SK-N-SH (cell line): ENCODE results near the gene CTAG2. TPM values are rescaled to one million over a fixed set of nuclear protein-coding genes. Genes with fewer than 3 reads are reported as not detected.

ENCODE experiments used
- CTCF ChIA-PET: fragments of 300-600, 350-600 bp; formaldehyde crosslinking; extraction: SDS; loops from one replicate; lab custom pipeline; 2021; lab: Yijun Ruan, JAX
- POLR2A ChIA-PET: fragments of 350-600 bp; sonication (Branson Sonifier 250); formaldehyde crosslinking; extraction: SDS; loops from one replicate; lab custom pipeline; 2020; ENCODE audit warnings: antibody characterized with exemption, inconsistent platforms; lab: Yijun Ruan, JAX
- DNase-seq: peaks from one replicate; pipeline ENCODE4 v3.0.0; 2012
- H2AFZ ChIP-seq: fragments of 200-600 bp; sonication (generic); 2 replicates; pipeline ENCODE4 v1.8.1; 2016; ENCODE audit warnings: antibody characterized with exemption, mild to moderate bottlenecking, low read depth
- H3F3A ChIP-seq: fragments of 200-600 bp; sonication (generic); replicated peaks from 2 replicates; pipeline ENCODE3; 2016; ENCODE audit warnings: antibody characterized with exemption, mild to moderate bottlenecking; ENCODE audit not compliant: insufficient read depth
- H3K27ac ChIP-seq, 2 experiments: fragments of 200-500 bp in 1 of 2; fragments of 200-600 bp in 1 of 2; sonication (Bioruptor generic) in 1 of 2; sonication (generic), shearing (Covaris generic) in 1 of 2; 2 replicates each; pipeline versions ENCODE4 v1.5.1 to v1.6.1; 2014 to 2016; ENCODE audit warnings: low read depth in 2 of 2, inconsistent platforms in 1 of 2, low read length in 1 of 2, mild to moderate bottlenecking in 1 of 2, mixed read lengths in 1 of 2
- H3K27me3 ChIP-seq: fragments of 200-600 bp; sonication (generic), shearing (Covaris generic); 2 replicates; pipeline ENCODE4 v1.6.1; 2016; ENCODE audit warnings: mixed run types; ENCODE audit not compliant: insufficient read depth
- H3K36me3 ChIP-seq, 2 experiments: fragments of 200-500 bp in 1 of 2; fragments of 200-600 bp in 1 of 2; sonication (Bioruptor generic) in 1 of 2; sonication (generic) in 1 of 2; replicated peaks in 1 of 2; 2 replicates each; pipeline versions ENCODE3 to v1.5.1; 2014 to 2016; ENCODE audit warnings: low read length in 1 of 2, mild to moderate bottlenecking in 1 of 2; ENCODE audit not compliant: insufficient read depth in 2 of 2, control insufficient read depth in 1 of 2
- H3K4me1 ChIP-seq, 2 experiments: fragments of 200-500 bp in 1 of 2; fragments of 200-600 bp in 1 of 2; sonication (Bioruptor generic) in 1 of 2; sonication (generic), shearing (Covaris generic) in 1 of 2; 2 replicates each; pipeline versions ENCODE4 v1.5.1 to v1.6.1; 2014 to 2016; ENCODE audit warnings: low read depth in 1 of 2, low read length in 1 of 2, mixed run types in 1 of 2; ENCODE audit not compliant: insufficient read depth in 2 of 2, control insufficient read depth in 1 of 2
- H3K4me2 ChIP-seq: fragments of 200-600 bp; sonication (generic), shearing (Covaris generic); 2 replicates; pipeline ENCODE4 v1.6.1; 2017; ENCODE audit warnings: mixed run types
- H3K4me3 ChIP-seq, 2 experiments: fragments of 200-500 bp in 1 of 2; fragments of 200-600 bp in 1 of 2; sonication (Bioruptor generic) in 1 of 2; sonication (generic), shearing (Covaris generic) in 1 of 2; 2 replicates each; pipeline versions ENCODE4 v1.5.1 to v1.8.1; 2014 to 2016; ENCODE audit warnings: low read depth in 2 of 2, inconsistent platforms in 1 of 2, low read length in 1 of 2, mild to moderate bottlenecking in 1 of 2, mixed read lengths in 1 of 2, moderate library complexity in 1 of 2
- H3K79me2 ChIP-seq: fragments of 200-600 bp; sonication (generic); 2 replicates; pipeline ENCODE4 v1.8.1; 2017; ENCODE audit warnings: mild to moderate bottlenecking; ENCODE audit not compliant: insufficient read depth
- H3K9ac ChIP-seq: fragments of 200-600 bp; sonication (generic); 2 replicates; pipeline ENCODE4 v1.6.1; 2017; ENCODE audit warnings: mixed run types
- H3K9me2 ChIP-seq: fragments of 200-600 bp; sonication (generic); 2 replicates; pipeline ENCODE4 v1.6.1; 2017; ENCODE audit warnings: mixed run types
- H3K9me3 ChIP-seq: fragments of 200-600 bp; sonication (generic); 2 replicates; pipeline ENCODE4 v1.6.1; 2017; ENCODE audit warnings: mixed run types, mild to moderate bottlenecking, moderate library complexity
- H4K20me1 ChIP-seq: fragments of 200-600 bp; sonication (generic); 2 replicates; pipeline ENCODE4 v1.6.1; 2017; ENCODE audit warnings: mild to moderate bottlenecking, mixed run types; ENCODE audit not compliant: insufficient read depth
- CTCF ChIP-seq: fragments of 200-600 bp; sonication (generic); IDR thresholded peaks from 2 replicates; pipeline ENCODE4 v1.6.1; 2017; ENCODE audit warnings: antibody characterized with exemption, mild to moderate bottlenecking, moderate library complexity
- ELF1 ChIP-seq: IDR thresholded peaks from 2 replicates; pipeline ENCODE4 v1.4.0; 2012
- EP300 ChIP-seq, 2 experiments: IDR thresholded peaks; 2 replicates each; pipeline versions ENCODE4 v1.4.0 to v1.6.1; 2012; ENCODE audit warnings: borderline replicate concordance in 1 of 2, low read depth in 1 of 2, low read length in 1 of 2
- EZH2phosphoT487 ChIP-seq: fragments of 200-600 bp; sonication (generic); IDR thresholded peaks from 2 replicates; pipeline ENCODE4 v1.6.1; 2017; ENCODE audit warnings: low read depth, mixed run types, mild to moderate bottlenecking, antibody characterized with exemption, moderate library complexity, borderline replicate concordance
- FOSL2 ChIP-seq: IDR thresholded peaks from 2 replicates; pipeline ENCODE4 v1.4.0; 2012; ENCODE audit warnings: low read depth, mild to moderate bottlenecking, moderate library complexity, borderline replicate concordance
- FOXJ3 ChIP-seq: sonication (generic); formaldehyde crosslinking; IDR thresholded peaks from 2 replicates; pipeline ENCODE4 v1.5.1; 2020; ENCODE audit warnings: mild to moderate bottlenecking, missing genetic modification reagents
- GABPA ChIP-seq: IDR thresholded peaks from 2 replicates; pipeline ENCODE4 v1.4.0; 2012; ENCODE audit warnings: low read depth, mild to moderate bottlenecking
- GATA2 ChIP-seq: sonication (generic); formaldehyde crosslinking; IDR thresholded peaks from 2 replicates; pipeline ENCODE4 v1.5.0; 2020; ENCODE audit warnings: mild to moderate bottlenecking, missing genetic modification reagents
- IRF3 ChIP-seq: fragments of 150-350 bp; IDR thresholded peaks from 2 replicates; pipeline ENCODE4 v1.6.1; 2016; ENCODE audit warnings: mild to moderate bottlenecking, low read depth, low read length
- JUND ChIP-seq: IDR thresholded peaks from 2 replicates; pipeline ENCODE4 v1.4.0; 2012
- MXI1 ChIP-seq: IDR thresholded peaks from 2 replicates; pipeline ENCODE4 v1.6.1; 2012; ENCODE audit warnings: mild to moderate bottlenecking, low read depth, low read length, improper control_type of control experiment
- NFIC ChIP-seq: IDR thresholded peaks from 2 replicates; pipeline ENCODE4 v1.4.0; 2012; ENCODE audit warnings: borderline replicate concordance
- NRF1 ChIP-seq: IDR thresholded peaks from 2 replicates; pipeline ENCODE4 v1.6.1; 2012; ENCODE audit warnings: low read depth, mild to moderate bottlenecking, low read length
- RAD21 ChIP-seq: IDR thresholded peaks from 2 replicates; pipeline ENCODE4 v1.6.1; 2012; ENCODE audit warnings: mild to moderate bottlenecking, low read length
- RCOR1 ChIP-seq: fragments of 150-350 bp; IDR thresholded peaks from 2 replicates; pipeline ENCODE4 v1.6.1; 2017; ENCODE audit warnings: antibody characterized with exemption, low read length
- REST ChIP-seq: IDR thresholded peaks from 2 replicates; pipeline ENCODE4 v1.6.1; 2012; ENCODE audit warnings: mild to moderate bottlenecking, low read depth, low read length, moderate library complexity
- RFX5 ChIP-seq: IDR thresholded peaks from 2 replicates; pipeline ENCODE4 v1.6.1; 2012; ENCODE audit warnings: mild to moderate bottlenecking, improper control_type of control experiment, low read length
- RXRA ChIP-seq: IDR thresholded peaks from 2 replicates; pipeline ENCODE4 v1.4.0; 2012; ENCODE audit warnings: low read depth, mild to moderate bottlenecking, borderline replicate concordance
- SIN3A ChIP-seq: IDR thresholded peaks from 2 replicates; pipeline ENCODE4 v1.6.1; 2012; ENCODE audit warnings: low read depth, mild to moderate bottlenecking, low read length, moderate library complexity, borderline replicate concordance
- TAF1 ChIP-seq: IDR thresholded peaks from 2 replicates; pipeline ENCODE4 v1.6.1; 2012; ENCODE audit warnings: low read depth, mild to moderate bottlenecking, low read length, moderate library complexity, borderline replicate concordance
- TCF12 ChIP-seq: IDR thresholded peaks from 2 replicates; pipeline ENCODE4 v1.4.0; 2012
- TEAD4 ChIP-seq: IDR thresholded peaks from 2 replicates; pipeline ENCODE4 v1.4.0; 2012; ENCODE audit warnings: mild to moderate bottlenecking, borderline replicate concordance; ENCODE audit not compliant: insufficient read depth
- USF1 ChIP-seq: IDR thresholded peaks from 2 replicates; pipeline ENCODE4 v1.4.0; 2012; ENCODE audit warnings: low read depth, borderline replicate concordance
- USF2 ChIP-seq: fragments of 150-350 bp; IDR thresholded peaks from 2 replicates; pipeline ENCODE4 v1.6.1; 2017; ENCODE audit warnings: antibody characterized with exemption, low read length, low read depth, borderline replicate concordance
- WGBS: methylation state at CpG from one replicate; pipeline ENCODE4 v1.1.6; 2017; ENCODE audit warnings: low lambda C conversion rate; 5-methylcytosine and 5-hydroxymethylcytosine counted together
- polyA plus RNA-seq, 3 experiments: library from polyadenylated mRNA; depleted of rRNA; stranded (reverse); fragments of >200 nt; gene quantifications; 2 replicates each; pipeline ENCODE4 v1.2.3, GENCODE V29; 2012

Gene CTAG2
- polyA plus RNA-seq, 1 of the 3 experiments (the other 2 are of a cell fraction) = 3.7 TPM

GRCh38 chrX:154603438-154604430, 49.6 kb downstream of the CTAG2 start:
- no peaks in the 10 kb centered on the region for H3K9me3 ChIP-seq
- H2AFZ ChIP-seq = no peak overlapping the region
- H3K4me1 ChIP-seq = peaks cover 0 to 10% of the 10 kb centered on the region in 2 experiments; a peak in 1 of 4 replicates
- ChIA-PET POLR2A (no interaction called here), CTCF (no interaction called here)
- no peaks in the 10 kb centered on the region for H3K79me2 ChIP-seq
- peak overlapping the region; percentile 34; the same call in 1 of the 2 replicates for H3K4me2 ChIP-seq
- no peak overlapping the region for H3K9ac ChIP-seq
- H3F3A ChIP-seq = peaks cover 8% of the 10 kb centered on the region
- H3K36me3 ChIP-seq = no peaks in the 10 kb centered on the region
- DNase-seq = no peak
- WGBS = 24% methylated on average over 12 of the region's 13 CpGs
- H3K27me3 ChIP-seq = peaks cover 8% of the 10 kb centered on the region; the same call in 1 of the 2 replicates
- no peaks in the 10 kb centered on the region for H3K9me2 ChIP-seq
- H3K4me3 ChIP-seq = no peak overlapping the region
- no peaks in the 10 kb centered on the region for H4K20me1 ChIP-seq
- H3K27ac ChIP-seq = peak overlapping the region in 1 of 2 experiments; percentile 44; a peak in 1 of 4 replicates
- TF ChIP-seq RXRA (no peak), TAF1 (no peak), JUND (peak; percentile 79), ELF1 (no peak), GABPA (no peak; the same call in 1 of the 2 replicates), RAD21 (no peak), NFIC (peak; percentile 84), MXI1 (no peak), EZH2phosphoT487 (no peak), USF1 (no peak), RFX5 (no peak), FOXJ3 (CRISPR knock-in tag) (no peak), TCF12 (peak; percentile 87), FOSL2 (peak; percentile 86; the same call in 1 of the 2 replicates), IRF3 (no peak), REST (no peak), EP300 (IDR thresholded peaks at IDR 0.05; ENCODE audit: borderline replicate concordance in 1 of 2, low read depth in 1 of 2, low read length in 1 of 2) (peak in 1 of 2 experiments; percentile 52; a peak in 1 of 4 replicates), RCOR1 (no peak), SIN3A (no peak), NRF1 (no peak), GATA2 (CRISPR knock-in tag) (no peak), CTCF (no peak), USF2 (no peak), TEAD4 (peak; percentile 62; the same call in 1 of the 2 replicates)
